HL-60 (cell line): ENCODE measurements around the gene EXOC7.

Experiments
- GABPA ChIP-seq: IDR thresholded peaks from 2 replicates; pipeline ENCODE4 v1.6.1; 2012; ENCODE audit warnings: low read depth
- POLR2AphosphoS5 ChIP-seq: IDR thresholded peaks from 2 replicates; pipeline ENCODE4 v1.6.1; 2012; ENCODE audit warnings: low read depth
- SPI1 ChIP-seq: IDR thresholded peaks from 2 replicates; pipeline ENCODE4 v1.6.1; 2012; ENCODE audit warnings: low read depth, mild to moderate bottlenecking, borderline replicate concordance
- TF ChIP-seq, protein P1 (sequence below): IDR thresholded peaks from one replicate; pipeline ENCODE4 v1.5.1; 2011; ENCODE audit warnings: low read length, control low read depth, inconsistent platforms; ENCODE audit not compliant: insufficient read depth
- TF ChIP-seq, protein P2 (sequence below): IDR thresholded peaks from 2 replicates; pipeline ENCODE4 v1.6.1; 2012; ENCODE audit warnings: low read depth; ENCODE audit not compliant: insufficient replicate concordance

GRCh38 chr17:76079956-76080767, 23.4 kb downstream of the EXOC7 start:
- TF ChIP-seq, protein P1, sequence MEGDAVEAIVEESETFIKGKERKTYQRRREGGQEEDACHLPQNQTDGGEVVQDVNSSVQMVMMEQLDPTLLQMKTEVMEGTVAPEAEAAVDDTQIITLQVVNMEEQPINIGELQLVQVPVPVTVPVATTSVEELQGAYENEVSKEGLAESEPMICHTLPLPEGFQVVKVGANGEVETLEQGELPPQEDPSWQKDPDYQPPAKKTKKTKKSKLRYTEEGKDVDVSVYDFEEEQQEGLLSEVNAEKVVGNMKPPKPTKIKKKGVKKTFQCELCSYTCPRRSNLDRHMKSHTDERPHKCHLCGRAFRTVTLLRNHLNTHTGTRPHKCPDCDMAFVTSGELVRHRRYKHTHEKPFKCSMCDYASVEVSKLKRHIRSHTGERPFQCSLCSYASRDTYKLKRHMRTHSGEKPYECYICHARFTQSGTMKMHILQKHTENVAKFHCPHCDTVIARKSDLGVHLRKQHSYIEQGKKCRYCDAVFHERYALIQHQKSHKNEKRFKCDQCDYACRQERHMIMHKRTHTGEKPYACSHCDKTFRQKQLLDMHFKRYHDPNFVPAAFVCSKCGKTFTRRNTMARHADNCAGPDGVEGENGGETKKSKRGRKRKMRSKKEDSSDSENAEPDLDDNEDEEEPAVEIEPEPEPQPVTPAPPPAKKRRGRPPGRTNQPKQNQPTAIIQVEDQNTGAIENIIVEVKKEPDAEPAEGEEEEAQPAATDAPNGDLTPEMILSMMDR, result no peak
- no peak; the same call in 1 of the 2 replicates for TF ChIP-seq POLR2AphosphoS5
- TF ChIP-seq, protein P2, sequence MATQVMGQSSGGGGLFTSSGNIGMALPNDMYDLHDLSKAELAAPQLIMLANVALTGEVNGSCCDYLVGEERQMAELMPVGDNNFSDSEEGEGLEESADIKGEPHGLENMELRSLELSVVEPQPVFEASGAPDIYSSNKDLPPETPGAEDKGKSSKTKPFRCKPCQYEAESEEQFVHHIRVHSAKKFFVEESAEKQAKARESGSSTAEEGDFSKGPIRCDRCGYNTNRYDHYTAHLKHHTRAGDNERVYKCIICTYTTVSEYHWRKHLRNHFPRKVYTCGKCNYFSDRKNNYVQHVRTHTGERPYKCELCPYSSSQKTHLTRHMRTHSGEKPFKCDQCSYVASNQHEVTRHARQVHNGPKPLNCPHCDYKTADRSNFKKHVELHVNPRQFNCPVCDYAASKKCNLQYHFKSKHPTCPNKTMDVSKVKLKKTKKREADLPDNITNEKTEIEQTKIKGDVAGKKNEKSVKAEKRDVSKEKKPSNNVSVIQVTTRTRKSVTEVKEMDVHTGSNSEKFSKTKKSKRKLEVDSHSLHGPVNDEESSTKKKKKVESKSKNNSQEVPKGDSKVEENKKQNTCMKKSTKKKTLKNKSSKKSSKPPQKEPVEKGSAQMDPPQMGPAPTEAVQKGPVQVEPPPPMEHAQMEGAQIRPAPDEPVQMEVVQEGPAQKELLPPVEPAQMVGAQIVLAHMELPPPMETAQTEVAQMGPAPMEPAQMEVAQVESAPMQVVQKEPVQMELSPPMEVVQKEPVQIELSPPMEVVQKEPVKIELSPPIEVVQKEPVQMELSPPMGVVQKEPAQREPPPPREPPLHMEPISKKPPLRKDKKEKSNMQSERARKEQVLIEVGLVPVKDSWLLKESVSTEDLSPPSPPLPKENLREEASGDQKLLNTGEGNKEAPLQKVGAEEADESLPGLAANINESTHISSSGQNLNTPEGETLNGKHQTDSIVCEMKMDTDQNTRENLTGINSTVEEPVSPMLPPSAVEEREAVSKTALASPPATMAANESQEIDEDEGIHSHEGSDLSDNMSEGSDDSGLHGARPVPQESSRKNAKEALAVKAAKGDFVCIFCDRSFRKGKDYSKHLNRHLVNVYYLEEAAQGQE, result no peak
- TF ChIP-seq GABPA, result no peak
- no peak for TF ChIP-seq SPI1
